Measurements from ENCODE around the gene KIAA0319L. TPM values are rescaled to one million over a fixed set of nuclear protein-coding genes. Genes with fewer than 3 reads are reported as not detected.

Gene KIAA0319L
- total RNA-seq, 2 donors from 2014 or later, result 68.4 to 77.6 TPM

- Histone ChIP-seq H3K4me3 (ENCODE audit: low read length) (no peak overlapping the region), H3K4me1 (ENCODE audit: control insufficient read depth, insufficient read depth, low read length) (no peaks in the 10 kb centered on the region), H3K27me3 (ENCODE audit: control insufficient read depth, insufficient read depth, low read length, poor library complexity, severe bottlenecking) (no peaks in the 10 kb centered on the region), H3K27ac (ENCODE audit: low read depth, low read length) (no peak overlapping the region), H3K9ac (ENCODE audit: extremely low read depth, low read length, poor library complexity, severe bottlenecking) (no peak overlapping the region), H3K9me3 (ENCODE audit: control insufficient read depth, low read length) (peaks cover 45% of the 10 kb centered on the region), H3K36me3 (ENCODE audit: control insufficient read depth, insufficient read depth, low read length) (peaks cover 85% of the 10 kb centered on the region)
- Mint-ChIP-seq H3K4me1 (peaks cover 10% of the 10 kb centered on the region), H3K36me3 (ENCODE audit: low read depth) (peaks cover 85% of the 10 kb centered on the region), H3K9me3 (peaks cover 21% of the 10 kb centered on the region), H3K4me3 (no peak overlapping the region), H3K27ac (no peak overlapping the region), H3K27me3 (ENCODE audit: insufficient read depth) (no peaks in the 10 kb centered on the region)
- no peak for TF ChIP-seq CTCF (conservative IDR thresholded peaks at IDR 0.05)
- no peak for DNase-seq
Measured at GRCh38 chr1:35401049-35401448, 156.2 kb downstream of the KIAA0319L start.

- Histone ChIP-seq H3K9ac (ENCODE audit: extremely low read depth, low read length, poor library complexity, severe bottlenecking) (no peak overlapping the region), H3K9me3 (ENCODE audit: control insufficient read depth, low read length) (peaks cover 45% of the 10 kb centered on the region), H3K36me3 (ENCODE audit: control insufficient read depth, insufficient read depth, low read length) (peaks cover 94% of the 10 kb centered on the region), H3K27me3 (ENCODE audit: control insufficient read depth, insufficient read depth, low read length, poor library complexity, severe bottlenecking) (no peaks in the 10 kb centered on the region), H3K27ac (ENCODE audit: low read depth, low read length) (no peak overlapping the region), H3K4me3 (ENCODE audit: low read length) (no peak overlapping the region), H3K4me1 (ENCODE audit: control insufficient read depth, insufficient read depth, low read length) (no peaks in the 10 kb centered on the region)
- Mint-ChIP-seq H3K4me3 (no peak overlapping the region), H3K9me3 (peaks cover 21% of the 10 kb centered on the region), H3K36me3 (ENCODE audit: low read depth) (peaks cover 86% of the 10 kb centered on the region), H3K4me1 (peaks cover 2% of the 10 kb centered on the region), H3K27ac (no peak overlapping the region), H3K27me3 (ENCODE audit: insufficient read depth) (no peaks in the 10 kb centered on the region)
- WGBS, 2 experiments (ENCODE audit: insufficient coverage in 1 of 2, insufficient read length in 1 of 2), result 99 to 100% methylated on average over 2 to 3 of the region's 3 CpGs
- DNase-seq, result no peak
- TF ChIP-seq CTCF (conservative IDR thresholded peaks at IDR 0.05), result no peak
Measured at GRCh38 chr1:35398739-35399138, 158.5 kb downstream of the KIAA0319L start.

GRCh38 chr1:35394386-35394785 is 162.8 kb downstream of the KIAA0319L start:
- H3K27ac Mint-ChIP-seq, result peak overlapping the region; percentile 74
- Histone ChIP-seq H3K27me3 (ENCODE audit: control insufficient read depth, insufficient read depth, low read length, poor library complexity, severe bottlenecking) (no peaks in the 10 kb centered on the region), H3K4me1 (ENCODE audit: control insufficient read depth, insufficient read depth, low read length) (peaks cover 9% of the 10 kb centered on the region), H3K9ac (ENCODE audit: extremely low read depth, low read length, poor library complexity, severe bottlenecking) (no peak overlapping the region), H3K4me3 (ENCODE audit: low read length) (no peak overlapping the region), H3K9me3 (ENCODE audit: control insufficient read depth, low read length) (peaks cover 16% of the 10 kb centered on the region), H3K27ac (ENCODE audit: low read depth, low read length) (no peak overlapping the region), H3K36me3 (ENCODE audit: control insufficient read depth, insufficient read depth, low read length) (peaks cover 72% of the 10 kb centered on the region)
- WGBS, 2 experiments (ENCODE audit: insufficient coverage in 1 of 2, insufficient read length in 1 of 2), result 90 to 100% methylated on average over 2 of the region's 2 CpGs
- TF ChIP-seq CTCF (conservative IDR thresholded peaks at IDR 0.05), result no peak
- H3K4me3 Mint-ChIP-seq, result no peak overlapping the region
- H3K27me3 Mint-ChIP-seq (ENCODE audit: insufficient read depth), result no peaks in the 10 kb centered on the region
- peaks cover 6% of the 10 kb centered on the region for H3K9me3 Mint-ChIP-seq
- H3K4me1 Mint-ChIP-seq, result peaks cover 35% of the 10 kb centered on the region
- DNase-seq, result no peak
- H3K36me3 Mint-ChIP-seq (ENCODE audit: low read depth), result peaks cover 64% of the 10 kb centered on the region
